Dendritic cell treated with granulocyte-macrophage colony-stimulating factor and Interleukin-4, amounts not matched to agents 40 ng/mL and 50 ng/mL, for 4 days (primary cell): Measurements from ENCODE around the gene ZNF219.

Source experiments
- H3K27ac Mint-ChIP-seq: one replicate; pipeline ENCODE4 v1.8.0; 2022; ENCODE audit warnings: mild to moderate bottlenecking, mixed read lengths
- H3K27me3 Mint-ChIP-seq: one replicate; pipeline ENCODE4 v1.8.0; 2022; ENCODE audit warnings: mild to moderate bottlenecking, mixed read lengths
- H3K36me3 Mint-ChIP-seq: one replicate; pipeline ENCODE4 v1.8.0; 2022; ENCODE audit warnings: low read depth, mixed read lengths
- H3K4me1 Mint-ChIP-seq: one replicate; pipeline ENCODE4 v1.8.0; 2022; ENCODE audit warnings: low read depth, mixed read lengths
- H3K4me3 Mint-ChIP-seq: one replicate; pipeline ENCODE4 v1.8.0; 2022; ENCODE audit warnings: mild to moderate bottlenecking, moderate library complexity, mixed read lengths
- H3K9me3 Mint-ChIP-seq: one replicate; pipeline ENCODE4 v1.8.0; 2022; ENCODE audit warnings: mixed read lengths
- intact Hi-C: fragments of 100-400 bp; cut with micrococcal nuclease; formaldehyde crosslinking; loops from one replicate; pipeline ENCODE4 v1.15.0; 2022

The ZNF219 gene

GRCh38 chr14:21098076-21098891, at the start of gene ZNF219:
Gene ZNF219, minus strand, starts transcription at chr14:21098655. Its CDS starts 5,064 bp downstream, at chr14:21093591.
- no peaks in the 10 kb centered on the region for H3K9me3 Mint-ChIP-seq
- H3K4me1 Mint-ChIP-seq: peaks cover 53% of the 10 kb centered on the region
- intact Hi-C loops: no loop called here

GRCh38 chr14:21145437-21145836, 47.0 kb upstream of the ZNF219 start:
- Mint-ChIP-seq H3K36me3 (no peaks in the 10 kb centered on the region), H3K27me3 (no peaks in the 10 kb centered on the region), H3K27ac (no peak overlapping the region), H3K4me1 (no peaks in the 10 kb centered on the region), H3K9me3 (peaks cover 21% of the 10 kb centered on the region), H3K4me3 (no peak overlapping the region)
- intact Hi-C loops: no loop called here

More at GRCh38 chr14:21098076-21098891, at the start of gene ZNF219:
- Mint-ChIP-seq H3K4me3 (peak within 1 kb of the TSS; percentile 71), H3K27me3 (no peaks in the 10 kb centered on the region), H3K36me3 (peaks cover 3% of the 10 kb centered on the region), H3K27ac (peak within 1 kb of the TSS; percentile 54)

GRCh38 chr14:21142357-21142756, 43.9 kb upstream of the ZNF219 start:
- intact Hi-C loops: no loop called here
- peaks cover 21% of the 10 kb centered on the region for H3K9me3 Mint-ChIP-seq
- no peaks in the 10 kb centered on the region for H3K4me1 Mint-ChIP-seq
- peaks cover 2% of the 10 kb centered on the region for H3K27me3 Mint-ChIP-seq
- H3K4me3 Mint-ChIP-seq: no peak overlapping the region
- H3K36me3 Mint-ChIP-seq: no peaks in the 10 kb centered on the region
- no peak overlapping the region for H3K27ac Mint-ChIP-seq

GRCh38 chr14:21136024-21136423, 37.6 kb upstream of the ZNF219 start:
- intact Hi-C loops: no loop called here

GRCh38 chr14:21133901-21134300, 35.4 kb upstream of the ZNF219 start:
- H3K4me1 Mint-ChIP-seq: no peaks in the 10 kb centered on the region
- peaks cover 3% of the 10 kb centered on the region for H3K27me3 Mint-ChIP-seq
- peaks cover 9% of the 10 kb centered on the region for H3K9me3 Mint-ChIP-seq
- H3K27ac Mint-ChIP-seq: no peak overlapping the region
- H3K4me3 Mint-ChIP-seq: no peak overlapping the region
- H3K36me3 Mint-ChIP-seq: no peaks in the 10 kb centered on the region
- intact Hi-C loops: no loop called here

More at GRCh38 chr14:21136024-21136423, 37.6 kb upstream of the ZNF219 start:
- no peaks in the 10 kb centered on the region for H3K4me1 Mint-ChIP-seq
- H3K27me3 Mint-ChIP-seq: peaks cover 3% of the 10 kb centered on the region
- H3K27ac Mint-ChIP-seq: no peak overlapping the region
- H3K9me3 Mint-ChIP-seq: no peaks in the 10 kb centered on the region
- H3K36me3 Mint-ChIP-seq: no peaks in the 10 kb centered on the region
- no peak overlapping the region for H3K4me3 Mint-ChIP-seq

- intact Hi-C loops: no loop called here
- Mint-ChIP-seq H3K4me1 (peaks cover 6% of the 10 kb centered on the region), H3K36me3 (no peaks in the 10 kb centered on the region), H3K27me3 (peaks cover 1% of the 10 kb centered on the region), H3K27ac (no peak overlapping the region), H3K4me3 (no peak overlapping the region), H3K9me3 (no peaks in the 10 kb centered on the region)
These were observed 25.0 kb upstream of the ZNF219 start for GRCh38 chr14:21123429-21123828.

- intact Hi-C loops: no loop called here
- Mint-ChIP-seq H3K4me1 (peaks cover 6% of the 10 kb centered on the region), H3K36me3 (no peaks in the 10 kb centered on the region), H3K9me3 (no peaks in the 10 kb centered on the region), H3K27me3 (no peaks in the 10 kb centered on the region), H3K4me3 (no peak overlapping the region), H3K27ac (no peak overlapping the region)
These were observed 22.7 kb upstream of the ZNF219 start for GRCh38 chr14:21121122-21121521.

- intact Hi-C loops: no loop called here
- Mint-ChIP-seq H3K9me3 (no peaks in the 10 kb centered on the region), H3K4me3 (no peak overlapping the region), H3K27ac (no peak overlapping the region), H3K27me3 (no peaks in the 10 kb centered on the region), H3K36me3 (no peaks in the 10 kb centered on the region), H3K4me1 (peaks cover 6% of the 10 kb centered on the region)
These were observed 22.2 kb upstream of the ZNF219 start for GRCh38 chr14:21120686-21121085.

- Mint-ChIP-seq H3K27me3 (no peaks in the 10 kb centered on the region), H3K4me3 (no peak overlapping the region), H3K36me3 (no peaks in the 10 kb centered on the region), H3K4me1 (peaks cover 6% of the 10 kb centered on the region), H3K27ac (no peak overlapping the region), H3K9me3 (no peaks in the 10 kb centered on the region)
- intact Hi-C loops: no loop called here
These were observed 20.5 kb upstream of the ZNF219 start for GRCh38 chr14:21118933-21119332.

- H3K27me3 Mint-ChIP-seq: no peaks in the 10 kb centered on the region
- no peak overlapping the region for H3K27ac Mint-ChIP-seq
- intact Hi-C loops: no loop called here
- H3K4me3 Mint-ChIP-seq: no peak overlapping the region
- peaks cover 5% of the 10 kb centered on the region for H3K4me1 Mint-ChIP-seq
- H3K36me3 Mint-ChIP-seq: no peaks in the 10 kb centered on the region
- no peaks in the 10 kb centered on the region for H3K9me3 Mint-ChIP-seq
These were observed 14.9 kb upstream of the ZNF219 start for GRCh38 chr14:21113369-21113768.

GRCh38 chr14:21112255-21112654, 13.8 kb upstream of the ZNF219 start:
- intact Hi-C loops: no loop called here
- H3K27me3 Mint-ChIP-seq: no peaks in the 10 kb centered on the region
- no peaks in the 10 kb centered on the region for H3K9me3 Mint-ChIP-seq
- H3K4me3 Mint-ChIP-seq: no peak overlapping the region
- H3K36me3 Mint-ChIP-seq: no peaks in the 10 kb centered on the region
- peaks cover 5% of the 10 kb centered on the region for H3K4me1 Mint-ChIP-seq
- H3K27ac Mint-ChIP-seq: no peak overlapping the region

- no peak overlapping the region for H3K27ac Mint-ChIP-seq
- H3K4me1 Mint-ChIP-seq: peaks cover 26% of the 10 kb centered on the region
- no peaks in the 10 kb centered on the region for H3K9me3 Mint-ChIP-seq
- no peak overlapping the region for H3K4me3 Mint-ChIP-seq
- no peaks in the 10 kb centered on the region for H3K27me3 Mint-ChIP-seq
- H3K36me3 Mint-ChIP-seq: no peaks in the 10 kb centered on the region
- intact Hi-C loops: no loop called here
These were observed 11.1 kb upstream of the ZNF219 start for GRCh38 chr14:21109377-21110138.

- Mint-ChIP-seq H3K4me3 (no peak overlapping the region), H3K4me1 (peaks cover 28% of the 10 kb centered on the region), H3K36me3 (no peaks in the 10 kb centered on the region), H3K27ac (no peak overlapping the region), H3K9me3 (no peaks in the 10 kb centered on the region), H3K27me3 (no peaks in the 10 kb centered on the region)
- intact Hi-C loops: no loop called here
These were observed 10.3 kb upstream of the ZNF219 start for GRCh38 chr14:21108791-21109190.

GRCh38 chr14:21107283-21107800, 8.9 kb upstream of the ZNF219 start:
- Mint-ChIP-seq H3K36me3 (no peaks in the 10 kb centered on the region), H3K4me1 (peaks cover 40% of the 10 kb centered on the region), H3K9me3 (no peaks in the 10 kb centered on the region), H3K4me3 (no peak overlapping the region), H3K27me3 (no peaks in the 10 kb centered on the region), H3K27ac (peak overlapping the region; percentile 70)
- intact Hi-C loops: no loop called here
